ENCODE measurements around the gene TFAP2C.

- TF ChIP-seq TAF1 (IDR thresholded peaks at IDR 0.05; ENCODE audit: borderline replicate concordance, insufficient read depth, low read length) (no peak), FOXP2 (optimal IDR thresholded peaks at IDR 0.05; ENCODE audit: borderline replicate concordance, extremely low read depth, extremely low read length, insufficient read depth) (no peak), SIN3A (IDR thresholded peaks at IDR 0.05; ENCODE audit: borderline replicate concordance, insufficient read depth, low read length) (no peak), POLR2AphosphoS5 (IDR thresholded peaks at IDR 0.05; ENCODE audit: low read depth, low read length) (no peak)
- TF ChIP-seq, protein P1, sequence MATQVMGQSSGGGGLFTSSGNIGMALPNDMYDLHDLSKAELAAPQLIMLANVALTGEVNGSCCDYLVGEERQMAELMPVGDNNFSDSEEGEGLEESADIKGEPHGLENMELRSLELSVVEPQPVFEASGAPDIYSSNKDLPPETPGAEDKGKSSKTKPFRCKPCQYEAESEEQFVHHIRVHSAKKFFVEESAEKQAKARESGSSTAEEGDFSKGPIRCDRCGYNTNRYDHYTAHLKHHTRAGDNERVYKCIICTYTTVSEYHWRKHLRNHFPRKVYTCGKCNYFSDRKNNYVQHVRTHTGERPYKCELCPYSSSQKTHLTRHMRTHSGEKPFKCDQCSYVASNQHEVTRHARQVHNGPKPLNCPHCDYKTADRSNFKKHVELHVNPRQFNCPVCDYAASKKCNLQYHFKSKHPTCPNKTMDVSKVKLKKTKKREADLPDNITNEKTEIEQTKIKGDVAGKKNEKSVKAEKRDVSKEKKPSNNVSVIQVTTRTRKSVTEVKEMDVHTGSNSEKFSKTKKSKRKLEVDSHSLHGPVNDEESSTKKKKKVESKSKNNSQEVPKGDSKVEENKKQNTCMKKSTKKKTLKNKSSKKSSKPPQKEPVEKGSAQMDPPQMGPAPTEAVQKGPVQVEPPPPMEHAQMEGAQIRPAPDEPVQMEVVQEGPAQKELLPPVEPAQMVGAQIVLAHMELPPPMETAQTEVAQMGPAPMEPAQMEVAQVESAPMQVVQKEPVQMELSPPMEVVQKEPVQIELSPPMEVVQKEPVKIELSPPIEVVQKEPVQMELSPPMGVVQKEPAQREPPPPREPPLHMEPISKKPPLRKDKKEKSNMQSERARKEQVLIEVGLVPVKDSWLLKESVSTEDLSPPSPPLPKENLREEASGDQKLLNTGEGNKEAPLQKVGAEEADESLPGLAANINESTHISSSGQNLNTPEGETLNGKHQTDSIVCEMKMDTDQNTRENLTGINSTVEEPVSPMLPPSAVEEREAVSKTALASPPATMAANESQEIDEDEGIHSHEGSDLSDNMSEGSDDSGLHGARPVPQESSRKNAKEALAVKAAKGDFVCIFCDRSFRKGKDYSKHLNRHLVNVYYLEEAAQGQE (IDR thresholded peaks at IDR 0.05; ENCODE audit: insufficient read depth in 1 of 2, low read depth in 2 of 2, low read length in 2 of 2) = no peak
These were observed 21.9 kb upstream of the TFAP2C start for GRCh38 chr20:56607061-56607704.

Measured in PFSK-1 (cell line).